PC-3 (cell line): ENCODE measurements around the gene PAPOLB. TPM values are rescaled to one million over a fixed set of nuclear protein-coding genes. Genes with fewer than 3 reads are reported as not detected.

Experiments
- ATAC-seq: fragments of 200-7000 bp; cut with Tn5 transposase; 2 replicates; pipeline ENCODE4 v1.9.1; 2020; ENCODE audit warnings: mild to moderate bottlenecking, moderate library complexity
- BruUV-seq: library from RNA; stranded (reverse); fragments of 400-500 nt; replicated peaks from 2 replicates; lab custom pipeline; 2021; lab: Mats Ljungman, UMichigan
- CTCF ChIA-PET: fragments of 300-600 bp; sonication (Branson Sonifier 250); formaldehyde crosslinking; loops from one replicate; lab custom pipeline; 2022; ENCODE audit warnings: antibody characterized with exemption; lab: Charles Lee
- POLR2A ChIA-PET: fragments of 300-600 bp; sonication (Branson Sonifier 250); formaldehyde crosslinking; loops from one replicate; lab custom pipeline; 2022; ENCODE audit warnings: antibody characterized with exemption; ENCODE audit not compliant: unreplicated experiment; lab: Charles Lee
- DNase-seq: peaks from one replicate; pipeline ENCODE4 v3.0.0-alpha.2; 2015
- H2AFZ ChIP-seq: fragments of 300-600 bp; sonication (generic); 2 replicates; pipeline ENCODE4 v1.6.0; 2016; ENCODE audit warnings: antibody characterized with exemption, low read length
- H3F3A ChIP-seq: fragments of 300-600 bp; sonication (generic); one replicate; pipeline ENCODE4 v1.6.0; 2017; ENCODE audit warnings: antibody characterized with exemption, low read length, control low read depth, mild to moderate bottlenecking; ENCODE audit not compliant: unreplicated experiment
- H3K27ac ChIP-seq: fragments of 300-600 bp; sonication (generic); 2 replicates; pipeline ENCODE4 v1.5.1; 2016; ENCODE audit warnings: mild to moderate bottlenecking, low read length
- H3K27me3 ChIP-seq: fragments of 300-600 bp; sonication (generic); 2 replicates; pipeline ENCODE4 v1.6.1; 2016; ENCODE audit warnings: low read length, mixed read lengths
- H3K36me3 ChIP-seq: fragments of 300-600 bp; sonication (generic); 2 replicates; pipeline ENCODE4 v1.6.1; 2016; ENCODE audit warnings: low read depth, mixed run types, low read length, mixed read lengths
- H3K4me1 ChIP-seq: fragments of 300-600 bp; sonication (generic); 2 replicates; pipeline ENCODE4 v1.5.1; 2016; ENCODE audit warnings: low read length; ENCODE audit not compliant: insufficient read depth
- H3K4me2 ChIP-seq: fragments of 300-600 bp; sonication (generic); 2 replicates; pipeline ENCODE4 v1.6.0; 2016; ENCODE audit warnings: low read length
- H3K4me3 ChIP-seq: fragments of 300-600 bp; sonication (generic); 2 replicates; pipeline ENCODE4 v1.5.1; 2016; ENCODE audit warnings: mild to moderate bottlenecking, low read length, mixed read lengths
- H3K79me2 ChIP-seq: fragments of 300-600 bp; sonication (generic); 2 replicates; pipeline ENCODE4 v1.6.1; 2017; ENCODE audit warnings: low read length, mixed read lengths
- H3K9ac ChIP-seq: fragments of 300-600 bp; sonication (generic); 2 replicates; pipeline ENCODE4 v1.6.0; 2016; ENCODE audit warnings: mild to moderate bottlenecking, low read length
- H3K9me2 ChIP-seq: fragments of 300-600 bp; sonication (generic); replicated peaks from 2 replicates; pipeline ENCODE4 v1.6.1; 2016; ENCODE audit warnings: mixed run types, low read length, mixed read lengths
- H3K9me3 ChIP-seq: fragments of 300-600 bp; sonication (generic); 2 replicates; pipeline ENCODE4 v1.6.1; 2016; ENCODE audit warnings: low read length, mixed read lengths
- H4K20me1 ChIP-seq: fragments of 300-600 bp; sonication (generic); 2 replicates; pipeline ENCODE4 v1.6.1; 2016; ENCODE audit warnings: low read length, mixed read lengths
- EZH2 ChIP-seq: fragments of 300-600 bp; sonication (generic); IDR thresholded peaks from one replicate; pipeline ENCODE4 v1.6.1; 2017; ENCODE audit warnings: antibody characterized with exemption, mild to moderate bottlenecking, low read length; ENCODE audit not compliant: unreplicated experiment
- EZH2phosphoT487 ChIP-seq: fragments of 300-600 bp; sonication (generic); IDR thresholded peaks from 2 replicates; pipeline ENCODE4 v1.6.1; 2018; ENCODE audit warnings: mild to moderate bottlenecking, antibody characterized with exemption, low read length, borderline replicate concordance
- intact Hi-C: fragments of 100-400 bp; cut with micrococcal nuclease; formaldehyde crosslinking; loops from 2 replicates; pipeline ENCODE4 v1.9.0; 2023
- total RNA-seq: library from RNA; depleted of rRNA; stranded (reverse); fragments of >200 nt; gene quantifications from 2 replicates; pipeline ENCODE4 v1.2.3, GENCODE V29; 2014
- TF ChIP-seq, protein P1 (sequence below): fragments of 300-600 bp; sonication (generic); conservative IDR thresholded peaks from 2 replicates; pipeline ENCODE4 v1.5.1; 2017; ENCODE audit warnings: antibody characterized with exemption, low read depth, mild to moderate bottlenecking, low read length

Gene PAPOLB
- total RNA-seq, 1 experiment from 2014 or later, result 0.29 TPM

DNA sequence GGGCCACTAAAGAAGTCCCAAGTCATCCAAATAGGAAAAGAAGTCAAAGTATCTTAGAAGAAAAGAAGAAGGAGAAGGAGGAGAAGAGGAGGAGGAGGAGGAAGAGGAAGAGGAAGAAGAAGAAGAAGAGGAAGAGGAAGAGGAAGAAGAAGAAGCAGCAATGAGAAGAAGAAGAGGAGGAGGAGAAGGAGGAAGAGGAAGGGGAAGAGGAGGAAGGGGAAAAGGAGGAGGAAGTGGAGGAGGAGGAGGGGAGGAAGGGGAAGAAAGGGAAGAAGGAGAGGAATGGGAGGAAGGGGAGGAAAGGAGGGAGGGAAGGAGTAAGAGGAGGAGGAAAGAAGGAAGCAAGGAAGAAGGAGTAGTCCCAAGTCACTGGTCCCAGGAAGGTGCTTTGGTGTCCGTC lies 43.3 kb upstream of the PAPOLB start:
- Histone ChIP-seq H3F3A (no peaks in the 10 kb centered on the region), H3K9me2 (no peaks in the 10 kb centered on the region), H3K36me3 (no peaks in the 10 kb centered on the region), H3K4me2 (no peak overlapping the region), H3K27ac (no peak overlapping the region), H3K9me3 (no peaks in the 10 kb centered on the region), H3K9ac (no peak overlapping the region), H3K27me3 (peaks cover 10% of the 10 kb centered on the region), H3K4me3 (no peak overlapping the region), H3K4me1 (no peaks in the 10 kb centered on the region), H2AFZ (no peak overlapping the region), H3K79me2 (no peaks in the 10 kb centered on the region), H4K20me1 (no peaks in the 10 kb centered on the region)
- ChIA-PET CTCF (no interaction called here), POLR2A (no interaction called here)
- DNase-seq (no peak), ATAC-seq (no peak)
- TF ChIP-seq, protein P1, sequence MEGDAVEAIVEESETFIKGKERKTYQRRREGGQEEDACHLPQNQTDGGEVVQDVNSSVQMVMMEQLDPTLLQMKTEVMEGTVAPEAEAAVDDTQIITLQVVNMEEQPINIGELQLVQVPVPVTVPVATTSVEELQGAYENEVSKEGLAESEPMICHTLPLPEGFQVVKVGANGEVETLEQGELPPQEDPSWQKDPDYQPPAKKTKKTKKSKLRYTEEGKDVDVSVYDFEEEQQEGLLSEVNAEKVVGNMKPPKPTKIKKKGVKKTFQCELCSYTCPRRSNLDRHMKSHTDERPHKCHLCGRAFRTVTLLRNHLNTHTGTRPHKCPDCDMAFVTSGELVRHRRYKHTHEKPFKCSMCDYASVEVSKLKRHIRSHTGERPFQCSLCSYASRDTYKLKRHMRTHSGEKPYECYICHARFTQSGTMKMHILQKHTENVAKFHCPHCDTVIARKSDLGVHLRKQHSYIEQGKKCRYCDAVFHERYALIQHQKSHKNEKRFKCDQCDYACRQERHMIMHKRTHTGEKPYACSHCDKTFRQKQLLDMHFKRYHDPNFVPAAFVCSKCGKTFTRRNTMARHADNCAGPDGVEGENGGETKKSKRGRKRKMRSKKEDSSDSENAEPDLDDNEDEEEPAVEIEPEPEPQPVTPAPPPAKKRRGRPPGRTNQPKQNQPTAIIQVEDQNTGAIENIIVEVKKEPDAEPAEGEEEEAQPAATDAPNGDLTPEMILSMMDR, result no peak
- BruUV-seq, result no TSS peak
- intact Hi-C loops, result no loop called here

DNA sequence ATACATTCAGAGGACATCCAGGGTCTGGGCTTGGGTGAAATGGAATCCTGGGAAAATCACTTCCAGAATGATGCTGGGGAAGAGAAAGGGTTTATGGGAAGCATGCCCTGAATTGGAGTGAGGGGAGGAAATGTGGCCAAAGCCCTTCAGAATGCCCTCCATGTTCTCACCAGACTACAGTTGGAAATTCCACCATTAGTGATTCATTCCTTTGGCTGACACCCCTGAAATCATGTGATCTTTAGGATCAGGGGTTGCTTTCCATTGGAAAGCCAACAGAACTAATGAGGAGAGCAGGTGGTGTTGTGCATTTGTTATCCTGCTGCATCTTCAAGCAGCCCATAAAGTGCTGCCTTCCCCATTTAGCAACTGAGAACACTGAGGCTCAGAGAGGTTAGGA lies 42.5 kb upstream of the PAPOLB start:
- Histone ChIP-seq H3K4me2 (no peak overlapping the region), H3K9ac (no peak overlapping the region), H3K79me2 (no peaks in the 10 kb centered on the region), H3K9me3 (no peaks in the 10 kb centered on the region), H3K36me3 (no peaks in the 10 kb centered on the region), H3K27ac (no peak overlapping the region), H3F3A (no peaks in the 10 kb centered on the region), H4K20me1 (no peaks in the 10 kb centered on the region), H3K4me1 (no peaks in the 10 kb centered on the region), H2AFZ (no peak overlapping the region), H3K9me2 (no peaks in the 10 kb centered on the region), H3K27me3 (peaks cover 10% of the 10 kb centered on the region), H3K4me3 (no peak overlapping the region)
- CTCF ChIA-PET, result no interaction called here
- BruUV-seq, result no TSS peak
- intact Hi-C loops, result no loop called here
- no peak for ATAC-seq
- no peak for TF ChIP-seq EZH2
- TF ChIP-seq EZH2phosphoT487, result no peak
- TF ChIP-seq, protein P1, result no peak
- no peak for DNase-seq
- POLR2A ChIA-PET, result no interaction called here

DNA sequence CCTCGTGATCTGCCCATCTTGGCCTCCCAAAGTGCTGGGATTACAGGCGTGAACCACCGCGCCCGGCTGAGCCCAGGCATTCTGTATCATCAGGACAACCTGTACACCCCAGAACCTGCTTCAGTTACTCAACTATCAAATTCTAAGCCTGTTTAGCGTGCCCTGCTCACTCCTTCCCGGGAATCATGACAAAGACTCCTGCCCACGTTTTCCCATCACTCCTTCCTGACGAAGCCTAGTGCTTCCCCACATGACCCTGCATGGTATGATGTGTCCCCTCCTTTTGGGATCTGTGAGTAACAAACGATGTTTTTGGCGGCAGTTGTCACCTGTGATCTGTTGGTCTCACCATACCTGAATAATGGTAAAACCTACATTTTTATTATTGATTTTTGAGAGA lies 33.9 kb upstream of the PAPOLB start:
- no peak overlapping the region for H3K4me2 ChIP-seq
- H3K9ac ChIP-seq, result no peak overlapping the region
- CTCF ChIA-PET, result no interaction called here
- no TSS peak for BruUV-seq
- ATAC-seq (no peak), DNase-seq (no peak)
- H4K20me1 ChIP-seq, result no peaks in the 10 kb centered on the region
- H3K27me3 ChIP-seq, result no peaks in the 10 kb centered on the region
- intact Hi-C loops, result no loop called here
- H2AFZ ChIP-seq, result no peak overlapping the region
- H3K9me2 ChIP-seq, result no peaks in the 10 kb centered on the region
- no peaks in the 10 kb centered on the region for H3K36me3 ChIP-seq
- H3K27ac ChIP-seq, result no peak overlapping the region
- no peaks in the 10 kb centered on the region for H3K9me3 ChIP-seq
- H3K4me3 ChIP-seq, result no peak overlapping the region
- no peaks in the 10 kb centered on the region for H3K4me1 ChIP-seq
- no peaks in the 10 kb centered on the region for H3F3A ChIP-seq
- POLR2A ChIA-PET, result no interaction called here
- TF ChIP-seq, protein P1, result no peak
- TF ChIP-seq EZH2phosphoT487 (no peak), EZH2 (no peak)
- H3K79me2 ChIP-seq, result no peaks in the 10 kb centered on the region
